DMS 273 (cell line): Measurements from ENCODE around the gene GJC1.
"Not testable (repeated sequence)": the region's sequence is repeated elsewhere in the genome, so short reads cannot be mapped to it uniquely, and the experiment has no call there.

Experiments
- DNase-seq: peaks from one replicate; lab custom pipeline; 2025; ENCODE audit not compliant: unreplicated experiment; lab: John Stamatoyannopoulos, UW

Gene GJC1

GRCh38 chr17:44846206-44846605, 16.1 kb upstream of the GJC1 start:
- no peak for DNase-seq

- no peak for DNase-seq
Observed at GRCh38 chr17:44844390-44844830, 14.3 kb upstream of the GJC1 start.

GRCh38 chr17:44842748-44843147, 12.7 kb upstream of the GJC1 start:
- DNase-seq, result peak; percentile 61

GRCh38 chr17:44840936-44841335, 10.8 kb upstream of the GJC1 start:
- DNase-seq, result no peak

- no peak for DNase-seq
Observed at GRCh38 chr17:44840274-44840673, 10.2 kb upstream of the GJC1 start.

GRCh38 chr17:44837196-44837595, 7.1 kb upstream of the GJC1 start:
- DNase-seq, result peak; percentile 31

- no peak for DNase-seq
Observed at GRCh38 chr17:44832805-44833204, 2.7 kb upstream of the GJC1 start.

- DNase-seq, result no peak
Observed at GRCh38 chr17:44831371-44831770, 1.3 kb upstream of the GJC1 start.

GRCh38 chr17:44830359-44831288, 537 bp upstream of the GJC1 start:
- DNase-seq, result peak; percentile 71

GRCh38 chr17:44828919-44829522, 1.1 kb downstream of the GJC1 start:
- no peak for DNase-seq

GRCh38 chr17:44827863-44828262, 2.2 kb downstream of the GJC1 start:
- DNase-seq, result no peak

- DNase-seq, result no peak
Observed at GRCh38 chr17:44826123-44826790, 3.8 kb downstream of the GJC1 start.

GRCh38 chr17:44825236-44825635, 4.9 kb downstream of the GJC1 start:
- not testable (repeated sequence) for DNase-seq

GRCh38 chr17:44820631-44821212, 9.4 kb downstream of the GJC1 start:
- peak; percentile 88 for DNase-seq

GRCh38 chr17:44818508-44818907, 11.6 kb downstream of the GJC1 start:
- not testable (repeated sequence) for DNase-seq

GRCh38 chr17:44812263-44812662, 17.8 kb downstream of the GJC1 start:
- DNase-seq, result no peak

GRCh38 chr17:44808656-44809388, 21.3 kb downstream of the GJC1 start:
- DNase-seq, result not testable (repeated sequence)

GRCh38 chr17:44808156-44808555, 21.9 kb downstream of the GJC1 start:
- DNase-seq, result no peak

- DNase-seq, result peak; percentile 98
Observed at GRCh38 chr17:44807817-44808155, 22.3 kb downstream of the GJC1 start.

- no peak for DNase-seq
Observed at GRCh38 chr17:44807093-44807816, 22.8 kb downstream of the GJC1 start.
